NCI-H1930 (cell line): ENCODE data around the gene RNF121.

Experiments used
- DNase-seq, 2 experiments: peaks; one replicate each; lab custom pipeline; 2025; lab: John Stamatoyannopoulos, UW

Gene RNF121

GRCh38 chr11:72006309-72007088, 77.7 kb downstream of the RNF121 start:
- no peak for DNase-seq

GRCh38 chr11:72007089-72007476, 78.2 kb downstream of the RNF121 start:
- no peak for DNase-seq

DNA sequence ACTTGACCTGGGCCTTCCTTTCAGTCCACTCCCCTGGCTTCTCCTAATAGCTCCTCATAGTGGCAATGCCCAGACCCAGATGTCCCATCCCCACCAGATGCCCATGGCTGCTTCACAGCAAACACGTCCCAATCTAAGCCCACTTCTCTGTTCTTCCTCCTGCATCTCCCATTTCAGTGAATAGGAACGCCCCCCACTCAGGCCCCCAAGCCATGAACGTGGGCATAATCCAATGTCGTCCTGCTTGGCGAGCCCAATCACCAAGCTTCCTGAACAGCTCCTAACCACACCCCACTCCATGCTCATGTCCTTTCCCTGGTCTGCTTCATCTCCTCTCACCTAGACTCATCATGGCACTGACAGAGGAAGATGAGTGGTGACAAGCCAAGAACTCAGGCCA, 78.7 kb downstream of the RNF121 start:
- DNase-seq, result no peak

DNA sequence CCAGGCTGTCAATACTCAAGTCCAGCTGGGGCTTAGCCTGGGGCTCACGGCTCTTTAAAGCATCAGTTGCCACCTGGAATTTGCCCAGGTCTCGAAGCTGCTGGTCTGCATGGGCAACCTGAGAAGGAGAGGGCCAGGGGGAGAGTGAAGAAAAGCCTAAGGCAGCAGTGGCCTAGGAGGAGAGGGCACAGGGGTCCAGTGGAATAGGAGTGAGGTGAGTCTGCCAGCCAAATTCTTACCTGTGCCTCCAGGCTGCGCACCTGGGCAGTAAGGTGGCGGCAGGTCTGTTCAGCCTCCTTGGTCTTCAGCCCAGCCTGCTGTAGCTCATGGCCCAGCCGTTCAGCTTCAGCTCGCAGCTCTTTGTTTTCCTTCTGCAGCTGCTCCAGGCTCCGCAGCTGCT, 79.9 kb downstream of the RNF121 start:
- DNase-seq, result no peak

- DNase-seq, result no peak
Observed at GRCh38 chr11:72009156-72009555, 80.3 kb downstream of the RNF121 start.

GRCh38 chr11:72010529-72011233, 81.8 kb downstream of the RNF121 start:
- no peak for DNase-seq

DNA sequence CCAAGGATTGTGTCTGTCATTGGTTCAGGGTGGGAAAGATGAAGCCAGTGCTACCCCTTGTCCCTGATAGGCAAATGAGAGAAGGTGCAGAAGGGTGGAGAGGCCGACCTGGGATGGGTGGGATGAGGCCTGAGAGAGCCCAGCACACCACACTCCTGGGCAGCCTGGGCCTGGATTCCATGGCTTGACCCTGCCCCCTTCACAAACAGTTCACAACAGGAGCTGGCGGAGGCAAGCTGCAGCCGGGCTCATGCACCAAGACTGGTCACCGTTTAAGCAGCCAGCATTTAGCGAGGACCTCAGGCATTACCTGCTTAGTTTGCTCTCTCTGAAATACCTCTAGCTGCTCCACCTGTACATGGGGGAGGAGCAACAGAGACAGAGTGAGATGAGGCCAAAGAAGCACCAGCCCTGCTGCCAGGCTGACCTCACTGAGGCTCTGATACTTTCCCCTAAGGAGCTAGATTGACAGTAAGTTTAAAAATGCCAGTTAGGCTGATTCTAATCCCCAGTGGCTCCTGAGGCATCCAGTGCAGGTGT, 83.3 kb downstream of the RNF121 start:
- no peak for DNase-seq

DNA sequence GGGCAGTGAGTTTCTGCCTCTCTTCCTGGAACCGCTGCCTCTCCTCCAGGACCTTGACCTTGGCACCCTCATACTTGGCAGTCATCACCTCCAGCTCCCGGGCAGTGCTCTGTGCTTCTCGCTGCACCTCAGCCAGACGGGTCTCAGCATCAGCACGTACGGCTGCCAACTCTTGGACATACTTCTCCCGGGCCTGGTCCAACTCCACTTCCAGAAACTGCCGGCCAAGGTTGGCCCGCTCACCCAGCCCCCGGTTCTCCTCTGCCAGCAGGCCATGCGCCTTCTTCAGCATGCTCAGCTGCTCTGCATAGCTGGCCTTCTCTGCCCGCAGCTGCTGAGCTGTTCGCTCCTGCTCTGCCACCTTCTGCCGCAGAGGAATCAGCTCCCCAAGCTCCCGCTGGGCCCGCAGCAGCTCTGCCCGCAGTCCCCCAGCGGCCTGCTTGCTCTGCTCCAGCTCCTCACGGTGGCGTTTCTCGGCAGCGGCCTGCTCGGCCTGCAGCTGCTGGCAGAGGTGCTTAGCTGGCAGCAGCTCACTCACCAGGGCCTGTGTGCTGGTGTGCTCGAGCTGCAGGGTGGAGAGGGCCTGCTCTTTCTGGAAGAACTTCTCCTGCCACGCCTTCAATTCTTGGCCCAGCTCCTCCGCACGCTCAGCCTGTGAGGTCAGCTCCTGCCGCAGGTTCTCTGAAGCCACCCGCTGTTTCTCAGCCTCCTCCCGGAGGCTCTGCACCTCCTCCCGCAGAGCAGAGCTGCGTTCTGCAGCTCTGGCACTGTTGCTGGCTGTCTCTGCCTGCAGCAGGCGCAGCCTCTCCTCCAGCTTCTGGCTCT, 84.3 kb downstream of the RNF121 start:
- DNase-seq, result no peak

DNA sequence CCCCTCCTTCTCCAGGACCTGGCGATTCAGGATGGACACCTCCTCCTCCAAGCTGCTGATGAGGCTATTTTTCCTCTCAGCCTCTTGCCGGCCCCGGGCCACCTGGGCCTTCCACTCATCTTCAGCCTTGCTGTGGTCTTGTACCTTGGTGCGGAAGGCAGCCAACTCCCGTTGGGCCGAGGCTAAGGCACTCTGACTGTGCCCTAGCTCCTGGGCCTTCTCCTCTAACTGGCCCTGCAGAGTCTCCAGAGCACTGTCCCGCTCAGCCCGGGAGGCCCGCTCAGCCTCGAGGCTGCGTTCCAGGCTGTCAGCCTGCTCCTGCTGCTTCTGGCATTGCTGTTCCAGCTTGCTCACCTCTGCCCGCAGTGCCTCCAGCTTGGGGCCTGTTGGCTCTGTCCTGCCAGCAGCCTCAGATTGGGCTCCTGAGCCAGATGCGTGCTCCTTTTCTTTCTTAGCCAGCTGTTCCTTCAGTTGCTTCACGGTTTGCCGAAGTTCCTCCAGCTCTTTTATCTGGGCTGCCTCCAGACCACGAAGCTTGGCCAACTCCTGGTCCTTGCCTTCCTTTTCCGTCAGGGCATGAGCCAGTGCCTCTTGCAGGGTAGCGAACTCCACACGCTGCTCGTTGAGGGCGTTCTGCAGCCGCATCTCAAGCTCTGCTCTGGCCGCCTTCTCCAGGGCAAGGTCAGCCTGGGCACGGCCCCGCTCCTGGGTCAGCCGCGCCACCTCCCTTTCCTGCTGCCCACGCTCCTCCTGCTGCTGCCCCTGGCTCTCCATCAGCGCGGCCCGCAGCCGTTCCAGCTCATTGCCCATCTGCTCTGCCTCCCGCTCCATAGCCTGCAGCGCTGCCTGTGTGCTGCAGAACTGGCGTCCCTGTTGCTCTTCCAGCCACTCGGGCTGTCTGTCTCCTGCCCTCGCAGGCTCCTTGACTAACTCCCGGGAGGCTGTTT, 85.2 kb downstream of the RNF121 start:
- no peak for DNase-seq

DNA sequence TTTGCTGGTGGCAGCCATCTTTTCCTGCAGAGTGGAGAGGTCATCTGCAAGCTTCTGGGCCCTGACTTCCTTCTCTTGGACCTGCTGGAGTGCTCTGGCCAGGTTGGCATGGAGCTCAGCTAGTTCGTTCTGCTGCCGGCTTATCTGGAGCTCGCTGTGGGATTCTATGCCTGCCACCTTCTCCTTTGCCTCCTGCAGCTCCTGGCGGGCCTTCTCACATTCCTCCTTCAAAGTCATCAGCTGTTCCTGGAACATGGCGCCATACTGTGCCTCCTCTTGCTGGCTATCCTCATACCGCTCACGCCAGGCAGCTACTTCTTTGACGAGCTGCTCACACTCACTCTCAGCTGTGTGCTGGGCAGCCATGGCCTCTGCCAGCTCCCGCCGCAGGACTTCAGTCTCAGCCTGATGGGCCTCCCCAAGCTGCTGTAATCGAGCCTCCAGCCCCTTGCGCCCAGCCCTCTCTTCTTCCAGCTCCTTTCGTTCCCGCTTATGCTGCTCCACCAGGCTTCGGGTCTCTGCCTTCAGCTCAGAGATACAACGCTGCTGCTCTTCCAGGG, 86.0 kb downstream of the RNF121 start:
- no peak for DNase-seq

DNA sequence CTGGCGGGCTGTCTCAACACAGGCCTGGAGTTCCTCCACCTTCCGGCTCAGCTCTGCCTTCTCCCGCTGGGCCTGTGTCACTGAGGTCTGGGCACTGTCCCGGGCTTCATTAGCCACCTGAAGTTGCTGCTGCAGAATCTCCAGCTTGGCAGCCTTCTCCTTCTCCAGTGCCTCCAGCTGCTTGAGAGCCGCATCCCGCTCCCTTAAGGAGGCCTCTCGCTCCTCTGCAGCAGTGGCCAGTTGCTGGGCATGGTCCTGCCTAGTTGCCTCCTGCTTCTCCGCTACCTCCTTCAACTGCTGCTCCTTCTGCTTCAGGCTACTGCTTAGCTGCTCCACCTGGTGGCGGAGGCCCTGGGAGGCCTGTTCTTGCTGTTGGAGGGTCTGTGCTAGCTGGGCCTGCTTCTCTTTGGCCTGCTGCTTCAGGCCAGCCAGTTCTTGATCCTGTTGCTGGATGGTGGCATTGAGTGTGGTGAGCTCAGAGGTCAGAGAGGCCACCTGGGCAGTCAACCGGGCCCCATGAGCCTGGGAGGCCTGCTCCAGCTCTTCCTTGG, 86.7 kb downstream of the RNF121 start:
- no peak for DNase-seq

- no peak for DNase-seq
Observed at GRCh38 chr11:72018171-72018570, 89.3 kb downstream of the RNF121 start.

DNA sequence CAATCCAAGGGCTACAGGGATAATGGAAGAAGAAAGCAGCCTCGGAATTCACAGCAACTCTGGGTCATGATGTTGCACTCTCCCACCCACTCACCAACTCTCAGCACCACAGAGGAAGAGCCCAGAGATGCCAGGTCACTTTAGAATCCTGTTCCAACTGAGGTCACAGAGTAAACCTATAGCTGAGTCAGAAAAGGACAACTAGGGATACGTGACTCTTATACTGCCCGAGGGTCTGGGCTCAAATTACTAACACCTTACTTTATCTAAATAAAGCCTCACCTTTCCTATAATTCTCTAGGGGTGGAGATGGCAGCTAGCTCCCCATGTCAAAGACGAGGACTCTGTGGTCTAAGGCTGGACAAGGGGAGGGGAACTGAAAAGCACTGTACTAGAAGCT, 94.5 kb downstream of the RNF121 start:
- DNase-seq, result no peak

DNA sequence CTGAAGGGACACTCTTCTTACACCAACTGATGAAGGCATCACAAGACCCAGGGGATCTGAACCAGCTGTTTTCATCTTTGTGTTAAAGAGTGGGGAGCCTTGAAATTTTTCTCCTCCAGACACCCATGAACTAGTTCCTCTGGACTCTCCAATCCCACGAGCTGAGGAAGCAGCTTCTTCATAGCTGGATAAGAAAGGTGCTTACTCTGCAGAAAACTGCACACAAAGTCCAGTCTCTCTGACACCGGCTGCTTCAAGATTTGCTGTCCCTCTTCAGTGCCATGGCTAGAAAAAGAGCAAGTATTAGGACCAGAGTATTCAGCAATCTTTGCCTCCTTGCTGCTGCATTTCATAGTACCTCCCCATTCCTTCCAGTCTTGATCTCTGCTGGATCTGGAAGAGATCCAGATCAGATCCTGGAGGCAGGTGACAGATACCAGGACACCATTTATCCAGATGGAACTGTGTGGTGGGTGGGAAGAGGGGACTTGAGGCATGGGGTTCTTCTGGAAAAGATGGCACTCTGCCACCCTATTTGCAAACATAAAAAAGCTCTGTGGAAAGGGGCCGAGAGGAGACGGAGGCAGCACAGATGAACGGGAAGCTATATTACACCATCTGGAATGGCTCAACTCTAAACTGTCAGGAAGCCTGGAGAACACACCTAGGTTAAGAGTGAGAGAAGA, 95.4 kb downstream of the RNF121 start:
- DNase-seq, result no peak

GRCh38 chr11:72026090-72026489, 97.2 kb downstream of the RNF121 start:
- no peak for DNase-seq

GRCh38 chr11:72030472-72031045, 101.7 kb downstream of the RNF121 start:
- no peak for DNase-seq

- no peak for DNase-seq
Observed at GRCh38 chr11:72036687-72037086, 107.8 kb downstream of the RNF121 start.

- DNase-seq, result no peak
Observed at GRCh38 chr11:72037554-72038311, 108.9 kb downstream of the RNF121 start.

DNA sequence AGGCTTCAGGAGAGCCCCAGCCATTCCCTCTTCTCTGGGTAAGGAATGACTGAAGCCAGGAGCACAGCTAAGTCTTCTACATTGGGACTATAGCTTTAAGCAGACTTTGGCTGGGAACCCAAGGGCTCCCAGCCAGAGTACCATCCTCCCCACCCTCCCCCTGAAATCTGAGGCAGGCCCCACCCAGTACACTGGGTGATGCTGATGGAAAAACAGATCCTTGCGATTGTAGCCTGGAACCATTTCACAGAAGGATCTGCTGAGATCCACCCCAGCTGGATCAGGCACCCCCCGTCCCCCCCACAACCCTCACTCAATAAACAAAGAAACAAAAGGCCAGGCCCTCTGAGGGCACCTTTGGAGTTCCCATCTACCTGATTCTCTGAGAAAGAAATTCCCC, 109.6 kb downstream of the RNF121 start:
- no peak for DNase-seq
